HEK293 (cell line): ENCODE measurements around the gene ADCY3.

Experiments
- CTCF ChIA-PET: fragments of 350-600 bp; formaldehyde crosslinking; extraction: SDS; loops from one replicate; lab custom pipeline; 2021; ENCODE audit warnings: antibody characterized with exemption; lab: Yijun Ruan, JAX
- POLR2A ChIA-PET: fragments of 300-600 bp; formaldehyde crosslinking; extraction: SDS; loops from one replicate; lab custom pipeline; 2020; ENCODE audit warnings: antibody characterized with exemption, inconsistent platforms; lab: Yijun Ruan, JAX
- H3K27ac ChIP-seq: fragments of 200-500 bp; sonication (Bioruptor generic); 2 replicates; pipeline ENCODE4 v1.5.1; 2014; ENCODE audit warnings: low read depth, low read length, control low read depth, inconsistent platforms; ENCODE audit errors: extremely low read depth
- H3K36me3 ChIP-seq, 2 experiments: fragments of 200-500 bp in 1 of 2; sonication (Bioruptor generic) in 1 of 2; 1 replicate in 1 of 2; 2 replicates in 1 of 2; pipeline ENCODE4 v1.5.1; 2014 to 2017; ENCODE audit warnings: inconsistent platforms in 2 of 2, low read length in 2 of 2; ENCODE audit not compliant: control insufficient read depth in 2 of 2, insufficient read depth in 1 of 2
- H3K4me1 ChIP-seq: fragments of 200-500 bp; sonication (Bioruptor generic); 2 replicates; pipeline ENCODE4 v1.5.1; 2014; ENCODE audit warnings: mild to moderate bottlenecking, low read length, inconsistent platforms; ENCODE audit not compliant: control insufficient read depth, insufficient read depth
- H3K4me3 ChIP-seq: 2 replicates; pipeline ENCODE4 v1.5.1; 2011; ENCODE audit warnings: low read depth, mild to moderate bottlenecking, control low read depth, low read length, moderate library complexity
- H3K9me3 ChIP-seq: fragments of 200-500 bp; sonication (Bioruptor generic); 2 replicates; pipeline ENCODE4 v1.5.1; 2014; ENCODE audit warnings: low read depth, low read length, inconsistent platforms; ENCODE audit not compliant: control insufficient read depth, insufficient read depth
- BCL11A ChIP-seq: fragments of 450-650 bp; formaldehyde crosslinking; IDR thresholded peaks from 2 replicates; pipeline ENCODE4 v1.5.1; 2016; ENCODE audit warnings: low read depth, missing biosample characterization, missing genetic modification characterization
- ELK4 ChIP-seq: IDR thresholded peaks from 2 replicates; pipeline ENCODE4 v1.6.1; 2011; ENCODE audit warnings: mild to moderate bottlenecking, low read depth, low read length, borderline replicate concordance
- KLF16 ChIP-seq: fragments of 450-650 bp; formaldehyde crosslinking; IDR thresholded peaks from 2 replicates; pipeline ENCODE4 v1.5.1; 2017; ENCODE audit warnings: missing biosample characterization, missing genetic modification characterization
- KLF8 ChIP-seq: fragments of 450-650 bp; formaldehyde crosslinking; IDR thresholded peaks from 2 replicates; pipeline ENCODE4 v1.5.1; 2016; ENCODE audit warnings: missing biosample characterization, missing genetic modification characterization
- PRDM6 ChIP-seq: fragments of 450-650 bp; formaldehyde crosslinking; IDR thresholded peaks from 2 replicates; pipeline ENCODE4 v1.5.1; 2017; ENCODE audit warnings: missing biosample characterization, missing genetic modification characterization
- SETDB1 ChIP-seq: IDR thresholded peaks from one replicate; pipeline ENCODE4 v1.6.1; 2017; ENCODE audit warnings: mild to moderate bottlenecking, low read length, moderate library complexity, mixed read lengths; ENCODE audit not compliant: insufficient read length
- ZBTB20 ChIP-seq: fragments of 450-650 bp; formaldehyde crosslinking; IDR thresholded peaks from 2 replicates; pipeline ENCODE4 v1.5.1; 2016; ENCODE audit warnings: missing biosample characterization, missing genetic modification characterization
- ZNF10 ChIP-seq: fragments of 450-650 bp; formaldehyde crosslinking; IDR thresholded peaks from 2 replicates; pipeline ENCODE4 v1.5.1; 2017; ENCODE audit warnings: missing biosample characterization, missing genetic modification characterization
- ZNF140 ChIP-seq: fragments of 450-650 bp; formaldehyde crosslinking; IDR thresholded peaks from 2 replicates; pipeline ENCODE4 v1.5.1; 2016; ENCODE audit warnings: missing biosample characterization, missing genetic modification characterization
- ZNF16 ChIP-seq: fragments of 450-650 bp; formaldehyde crosslinking; IDR thresholded peaks from 2 replicates; pipeline ENCODE4 v1.5.1; 2016; ENCODE audit warnings: low read depth, missing biosample characterization, missing genetic modification characterization
- ZNF169 ChIP-seq: fragments of 450-650 bp; formaldehyde crosslinking; IDR thresholded peaks from 2 replicates; pipeline ENCODE4 v1.5.1; 2016; ENCODE audit warnings: missing biosample characterization, missing genetic modification characterization
- ZNF26 ChIP-seq: fragments of 450-650 bp; formaldehyde crosslinking; IDR thresholded peaks from 2 replicates; pipeline ENCODE4 v1.5.1; 2016; ENCODE audit warnings: missing biosample characterization, missing genetic modification characterization
- ZNF350 ChIP-seq: fragments of 450-650 bp; formaldehyde crosslinking; IDR thresholded peaks from 2 replicates; pipeline ENCODE4 v1.5.0; 2017; ENCODE audit warnings: missing biosample characterization, mild to moderate bottlenecking, missing genetic modification characterization
- ZNF529 ChIP-seq: fragments of 450-650 bp; formaldehyde crosslinking; IDR thresholded peaks from 2 replicates; pipeline ENCODE4 v1.5.1; 2017; ENCODE audit warnings: missing genetic modification characterization, missing biosample characterization; ENCODE audit not compliant: insufficient replicate concordance
- ZNF530 ChIP-seq: fragments of 450-650 bp; formaldehyde crosslinking; IDR thresholded peaks from 2 replicates; pipeline ENCODE4 v1.5.1; 2016; ENCODE audit warnings: low read depth, missing biosample characterization, missing genetic modification characterization
- ZNF560 ChIP-seq: fragments of 450-650 bp; formaldehyde crosslinking; IDR thresholded peaks from 2 replicates; pipeline ENCODE4 v1.5.1; 2017; ENCODE audit warnings: missing biosample characterization, missing genetic modification characterization, borderline replicate concordance
- ZNF580 ChIP-seq: fragments of 450-650 bp; formaldehyde crosslinking; IDR thresholded peaks from 2 replicates; pipeline ENCODE4 v1.5.1; 2016; ENCODE audit warnings: missing biosample characterization, missing genetic modification characterization
- ZNF654 ChIP-seq: fragments of 450-650 bp; formaldehyde crosslinking; IDR thresholded peaks from 2 replicates; pipeline ENCODE4 v1.5.1; 2016; ENCODE audit warnings: low read depth, missing biosample characterization, missing genetic modification characterization
- ZNF792 ChIP-seq: fragments of 450-650 bp; formaldehyde crosslinking; IDR thresholded peaks from 2 replicates; pipeline ENCODE4 v1.5.1; 2016; ENCODE audit warnings: missing biosample characterization, missing genetic modification characterization

ADCY3 gene

GRCh38 chr2:24825883-24826772 is 93.9 kb downstream of the ADCY3 start:
- POLR2A ChIA-PET, result no interaction called here
- H3K27ac ChIP-seq, result no peak overlapping the region
- CTCF ChIA-PET, result interaction anchor here (0.6 to 3.6 kb wide), 13 partner anchors 25 to 416 kb away, joined by 3 to 38 read pairs (median 4); no protein-coding TSS in a partner anchor

GRCh38 chr2:24824966-24825882 is 94.8 kb downstream of the ADCY3 start:
- no peak overlapping the region for H3K4me3 ChIP-seq
- H3K4me1 ChIP-seq, result no peaks in the 10 kb centered on the region
- H3K36me3 ChIP-seq, result peaks cover 10 to 74% of the 10 kb centered on the region in 2 experiments; a peak in 2 of 3 replicates
- POLR2A ChIA-PET, result no interaction called here
- no peaks in the 10 kb centered on the region for H3K9me3 ChIP-seq
- no peak for TF ChIP-seq KLF16 (tag by site-specific recombination)
- TF ChIP-seq ZNF792, result no peak
- TF ChIP-seq ZNF580 (tag by site-specific recombination), result no peak
- no peak for TF ChIP-seq ZNF529 (tag by site-specific recombination)
- TF ChIP-seq ZNF26 (tag by site-specific recombination), result no peak
- TF ChIP-seq ZNF10, result no peak
- no peak for TF ChIP-seq ZNF654 (tag by site-specific recombination)
- no peak for TF ChIP-seq ZNF560 (tag by site-specific recombination)
- no peak for TF ChIP-seq ZBTB20 (tag by site-specific recombination)
- no peak for TF ChIP-seq ZNF530 (tag by site-specific recombination)
- no peak for TF ChIP-seq KLF8 (tag by site-specific recombination)
- TF ChIP-seq ZNF350, result no peak
- no peak for TF ChIP-seq PRDM6
- TF ChIP-seq SETDB1, result no peak
- no peak for TF ChIP-seq ZNF16 (tag by site-specific recombination)
- no peak for TF ChIP-seq ZNF169 (tag by site-specific recombination)
- H3K27ac ChIP-seq, result no peak overlapping the region
- CTCF ChIA-PET, result interaction anchor here (0.6 to 3.6 kb wide), 9 partner anchors 26 to 415 kb away, joined by 3 to 26 read pairs (median 4); no protein-coding TSS in a partner anchor

More at GRCh38 chr2:24825883-24826772, 93.9 kb downstream of the ADCY3 start:
- no peak for TF ChIP-seq ELK4
- 0 out of 2 replicates have a peak, but pooled peaks have one; percentile 11 for TF ChIP-seq ZNF140 (tag by site-specific recombination)
- TF ChIP-seq BCL11A, result no peak
- TF ChIP-seq, all 188 proteins: peak for 1
- Histone ChIP-seq H3K4me1 (no peaks in the 10 kb centered on the region), H3K9me3 (no peaks in the 10 kb centered on the region), H3K4me3 (no peak overlapping the region), H3K36me3 (peaks cover 6 to 74% of the 10 kb centered on the region in 2 experiments; a peak in 2 of 3 replicates)
